NCI-H2227 treated with DMSO at 0.1 percent for 48 hours (cell line): ENCODE data around the gene SDF2.
"Not testable (repeated sequence)": the region's sequence is repeated elsewhere in the genome, so short reads cannot be mapped to it uniquely, and the experiment has no call there.

Experiments used
- DNase-seq: peaks from one replicate; lab custom pipeline; 2025; lab: John Stamatoyannopoulos, UW

The SDF2 gene

DNA sequence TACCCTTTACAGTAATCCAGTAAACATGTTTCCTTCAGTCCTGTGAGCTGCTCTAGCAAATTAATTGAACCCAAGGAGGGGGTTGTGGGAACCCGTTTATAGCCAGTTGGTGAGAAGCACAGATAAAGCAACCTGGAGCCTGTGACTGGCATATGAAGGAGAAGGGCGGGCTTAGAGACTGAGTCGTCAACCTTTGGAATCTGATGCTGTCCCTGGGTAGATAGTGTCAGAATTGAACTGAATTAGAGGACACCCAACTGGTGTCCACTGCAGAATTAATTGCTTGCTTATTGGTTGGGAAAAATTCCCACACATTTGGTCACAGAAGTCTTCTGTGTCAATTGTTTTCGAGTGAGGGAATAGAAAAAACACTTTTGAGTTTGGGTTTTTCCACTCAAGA is 34.9 kb downstream of the SDF2 start:
- no peak for DNase-seq

DNA sequence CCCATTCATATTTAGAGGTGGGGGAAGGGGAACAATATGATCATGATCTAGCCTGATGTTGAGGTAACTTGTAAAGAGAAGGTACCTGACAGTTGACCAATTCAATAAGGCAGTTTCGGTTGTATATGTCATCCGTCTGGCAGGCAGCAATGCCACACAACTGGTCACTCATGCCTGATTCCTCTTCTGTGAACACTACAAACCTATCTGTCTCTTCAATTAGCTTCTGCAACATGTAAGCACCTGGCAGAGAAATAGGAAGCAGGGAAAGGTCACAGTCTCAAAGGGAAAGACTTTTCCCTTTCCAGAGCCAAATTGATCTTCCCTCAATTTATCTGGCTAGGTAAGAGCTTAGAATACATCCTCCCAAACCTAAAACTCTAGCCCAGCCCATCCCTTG is 37.6 kb downstream of the SDF2 start:
- no peak for DNase-seq

DNA sequence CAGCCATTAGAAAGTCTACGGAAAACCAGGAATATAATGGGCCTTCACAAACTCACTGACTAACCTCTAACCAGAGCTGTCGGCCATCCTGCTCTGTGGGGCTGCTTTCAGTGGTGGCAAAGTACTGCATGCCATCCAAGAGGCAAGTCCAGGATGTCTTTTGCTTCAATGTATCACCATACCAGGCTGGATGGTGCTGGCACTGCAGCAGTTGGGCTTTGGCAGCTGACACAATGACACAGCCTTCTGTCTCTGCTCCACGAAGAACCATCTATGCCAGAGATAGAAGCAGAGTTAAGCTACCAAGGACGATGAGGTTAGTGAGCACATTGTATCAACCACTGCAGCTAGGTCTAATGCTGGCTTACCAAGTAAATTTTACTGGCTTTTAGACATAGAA is 38.0 kb downstream of the SDF2 start:
- no peak for DNase-seq

DNA sequence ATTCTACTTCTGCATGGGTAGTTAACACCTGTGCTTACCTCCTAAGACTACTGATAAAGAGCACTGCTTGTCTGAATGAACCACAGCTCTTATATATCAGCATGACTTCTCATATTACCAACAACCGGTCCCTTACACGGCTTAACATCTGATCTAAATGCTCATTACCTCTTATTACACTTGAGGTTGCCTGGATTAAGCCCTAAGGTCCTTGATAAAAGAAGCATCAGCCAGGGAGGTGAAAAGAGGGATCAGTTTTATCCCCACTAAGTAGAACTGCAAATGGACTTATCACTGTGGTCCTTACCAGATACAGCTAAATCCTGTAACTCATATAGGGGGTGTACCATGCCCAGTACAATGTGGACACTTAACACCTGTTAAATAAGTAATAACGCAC is 39.5 kb downstream of the SDF2 start:
- no peak for DNase-seq

DNA sequence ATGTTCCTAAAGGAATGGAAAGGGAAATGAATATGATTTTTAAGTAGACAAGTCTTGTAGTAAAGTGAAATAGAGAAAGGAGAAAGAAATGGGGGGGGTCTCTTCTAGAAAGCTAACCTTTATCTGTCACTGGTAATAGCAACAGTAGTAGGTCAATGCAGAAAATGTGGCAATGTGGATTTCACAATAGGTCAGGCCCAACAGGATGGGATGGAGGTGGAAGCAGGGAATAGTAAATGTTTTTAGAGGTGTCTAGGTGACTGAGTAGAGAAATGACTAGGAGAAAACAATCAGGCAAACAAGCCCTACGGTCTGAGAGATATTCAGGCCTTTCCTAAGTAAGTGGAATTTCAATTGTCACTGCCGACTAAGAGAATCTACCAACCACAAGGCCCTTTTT is 41.7 kb downstream of the SDF2 start:
- DNase-seq, result no peak

GRCh38 chr17:28618464-28618863 is 43.2 kb downstream of the SDF2 start:
- no peak for DNase-seq

- no peak for DNase-seq
Measured at GRCh38 chr17:28616281-28616680, 45.4 kb downstream of the SDF2 start.

DNA sequence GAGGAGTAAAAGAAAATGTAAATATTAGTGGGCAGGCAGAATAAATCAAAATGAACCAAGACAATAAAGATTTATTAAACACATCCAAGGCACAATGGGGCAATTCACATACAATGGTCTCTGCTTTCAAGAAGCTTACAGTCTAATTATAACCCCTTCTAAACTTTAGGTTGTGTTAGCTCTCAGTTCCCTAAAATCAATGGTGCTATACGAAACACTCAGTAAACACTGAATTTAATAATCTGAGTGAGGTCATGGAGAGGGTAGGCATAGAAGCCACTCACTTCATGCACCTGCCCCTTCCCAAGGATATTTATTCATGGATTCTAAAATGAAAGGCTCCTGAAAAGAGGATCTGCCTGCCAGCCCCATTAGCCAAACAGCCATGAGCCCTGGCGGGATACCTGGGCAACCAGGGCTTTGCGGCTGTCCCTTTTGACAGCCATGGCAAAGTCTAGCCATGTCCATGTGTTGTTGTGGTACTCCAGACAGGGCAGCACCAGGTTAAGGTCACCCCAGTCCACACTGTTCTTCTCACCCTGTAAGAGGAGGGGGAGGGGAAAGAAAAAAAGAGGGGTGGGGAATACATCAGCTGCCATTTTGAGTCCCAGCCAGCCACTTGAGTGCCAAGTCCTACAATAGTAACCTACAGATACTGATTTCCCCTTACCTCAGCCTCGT is 46.3 kb downstream of the SDF2 start:
- DNase-seq, result no peak

DNA sequence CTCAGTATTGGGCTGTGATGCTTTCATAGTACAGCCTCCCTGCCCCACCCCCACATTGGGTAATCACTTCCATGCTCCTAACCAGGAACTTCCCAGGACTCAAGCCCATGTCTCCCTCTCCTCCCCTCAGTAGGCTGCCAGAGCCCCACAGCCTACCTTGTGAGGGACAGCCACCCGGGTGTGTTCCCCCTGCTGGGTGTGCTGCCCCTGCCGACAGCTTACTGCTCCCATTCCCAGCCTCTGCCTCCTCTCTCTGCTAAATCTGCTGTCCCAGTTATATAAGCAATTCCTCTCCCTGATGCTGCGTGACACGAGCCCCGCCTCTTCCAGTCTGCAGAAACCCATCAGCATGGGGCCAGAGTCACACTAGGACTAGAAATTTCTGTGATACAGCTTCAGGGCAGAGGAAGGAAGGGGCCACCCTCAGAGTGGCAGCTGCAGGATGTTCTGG is 47.8 kb downstream of the SDF2 start, which contains the start of gene RSKR:
Gene RSKR (minus strand): TSS at position 255 of the 451 bp plus-strand sequence. CDS start 24 bp downstream, at position 231.
- DNase-seq, result no peak

GRCh38 chr17:28612936-28613872 is 48.5 kb downstream of the SDF2 start:
- DNase-seq, result peak; percentile 12

- no peak for DNase-seq
Measured at GRCh38 chr17:28612531-28612930, 49.2 kb downstream of the SDF2 start.

GRCh38 chr17:28610376-28610775 is 51.3 kb downstream of the SDF2 start:
- no peak for DNase-seq

DNA sequence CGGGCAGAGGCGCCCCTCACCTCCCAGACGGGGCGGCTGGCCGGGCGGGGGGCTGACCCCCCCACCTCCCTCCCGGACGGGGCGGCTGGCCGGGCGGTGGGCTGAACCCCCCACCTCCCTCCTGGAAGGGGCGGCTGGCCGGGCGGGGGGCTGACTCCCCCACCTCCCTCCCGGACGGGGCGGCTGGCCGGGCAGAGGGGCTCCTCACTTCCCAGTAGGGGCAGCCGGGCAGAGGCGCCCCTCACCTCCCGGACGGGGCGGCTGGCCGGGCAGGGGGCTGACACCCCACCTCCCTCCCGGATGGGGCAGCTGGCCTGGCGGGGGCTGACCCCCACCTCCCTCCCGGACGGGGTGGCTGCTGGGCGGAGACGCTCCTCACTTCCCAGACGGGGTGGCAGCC is 57.7 kb downstream of the SDF2 start:
- DNase-seq, result not testable (repeated sequence)

GRCh38 chr17:28599311-28600184 is 62.2 kb downstream of the SDF2 start:
- DNase-seq, result peak; percentile 68

DNA sequence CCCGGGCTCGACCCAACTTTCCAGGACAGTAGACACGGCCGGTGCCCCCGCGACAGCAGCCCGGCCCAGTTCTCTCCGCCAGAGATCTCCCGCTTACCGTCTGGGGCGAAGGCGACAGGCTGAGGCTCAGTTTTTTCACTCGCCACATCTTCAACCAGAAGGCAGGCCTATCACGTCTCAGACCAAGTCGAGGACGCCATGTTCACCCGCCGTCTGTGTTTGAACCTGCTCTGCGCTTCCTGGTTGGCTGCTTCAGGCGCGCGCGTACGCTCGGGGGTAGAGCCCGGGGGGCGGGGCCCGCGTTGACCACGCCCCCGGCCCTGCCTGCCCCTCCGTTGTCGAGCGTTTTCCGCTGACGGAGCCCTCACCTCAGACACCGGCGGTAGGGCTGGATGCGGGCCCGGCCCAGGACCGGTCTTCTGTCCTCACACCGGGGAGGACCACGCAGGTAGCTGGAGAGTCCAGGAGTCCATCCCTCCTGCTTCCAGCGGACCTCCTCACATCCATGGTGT is 62.9 kb downstream of the SDF2 start, which contains the start of gene SPAG5:
Gene SPAG5 (minus strand): TSS at position 227 of the 512 bp plus-strand sequence. CDS start 79 bp downstream, at position 148.
- DNase-seq, result peak; percentile 86

DNA sequence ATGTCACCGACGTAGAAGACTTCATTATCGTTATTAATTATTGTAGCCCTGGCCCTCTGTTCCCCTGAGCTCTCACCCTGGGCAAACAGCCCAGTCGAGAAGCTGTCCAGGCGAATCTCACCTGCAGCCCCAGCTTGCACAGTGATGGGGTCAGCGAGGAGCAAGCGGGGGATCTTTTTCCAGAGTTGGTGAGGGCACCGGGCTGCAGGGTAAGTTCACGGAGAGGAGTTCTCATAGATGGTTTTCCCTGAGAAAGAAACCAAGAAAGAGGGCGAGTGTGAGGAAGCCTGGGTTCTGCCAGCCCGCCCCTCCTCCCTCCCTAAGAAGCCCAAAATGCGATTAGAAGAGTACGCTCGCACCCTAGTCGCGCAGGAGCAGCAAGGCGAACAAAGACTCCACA is 63.3 kb downstream of the SDF2 start:
- no peak for DNase-seq
